ENCODE results near the gene CD2. TPM values are rescaled to one million over a fixed set of nuclear protein-coding genes. Genes with fewer than 3 reads are reported as not detected.

CD2 gene
- total RNA-seq, 2 experiments from 2014 or later, result 382 to 383 TPM

Other genes starting within 250 kb of the CD2 start
- gene CD58, start 183.4 kb upstream of the CD2 start, total RNA-seq, result 10 to 100 TPM; 28.8 to 29.1 TPM
- 1 to 10 TPM; 1.5 to 2.1 TPM for gene IGSF3, start 86.7 kb upstream of the CD2 start, total RNA-seq
- gene PTGFRN, start 155.5 kb downstream of the CD2 start, total RNA-seq, result 1 to 10 TPM; 7.6 to 7.9 TPM
- under 1 TPM in 1 of 2 experiments, not detected in 1; 0.48 TPM for gene CD101, start 247.3 kb downstream of the CD2 start, total RNA-seq

All from activated CD8-positive, alpha-beta memory T cell treated with anti-CD3 and anti-CD28 coated beads for 36 hours (primary cell).